GM23338 (cell line): Measurements from ENCODE around the gene NPHP1. TPM values are rescaled to one million over a fixed set of nuclear protein-coding genes. Genes with fewer than 3 reads are reported as not detected.

Experiments
- ATAC-seq: fragments of 200-7000 bp; cut with Tn5 transposase; 3 replicates; pipeline ENCODE4 v1.9.1; 2020
- DNase-seq: peaks from one replicate; pipeline ENCODE4 v3.0.0-alpha.2; 2015; ENCODE audit warnings: low spot score
- H2AFZ ChIP-seq: fragments of 200-600 bp; sonication (generic); 2 replicates; pipeline ENCODE4 v1.8.0; 2016; ENCODE audit warnings: antibody characterized with exemption, mild to moderate bottlenecking, moderate library complexity
- H3F3A ChIP-seq: fragments of 200-600 bp; sonication (generic); replicated peaks from 2 replicates; pipeline ENCODE4 v1.8.0; 2017; ENCODE audit warnings: antibody characterized with exemption, mixed run types, low read depth
- H3K27ac ChIP-seq: fragments of 200-600 bp; sonication (generic); 2 replicates; pipeline ENCODE4 v1.6.1; 2016; ENCODE audit warnings: low read depth
- H3K27me3 ChIP-seq: fragments of 200-600 bp; sonication (generic); 2 replicates; pipeline ENCODE4 v1.8.0; 2016; ENCODE audit warnings: mild to moderate bottlenecking, mixed run types, moderate library complexity; ENCODE audit not compliant: insufficient read depth
- H3K36me3 ChIP-seq: fragments of 200-600 bp; sonication (generic); 2 replicates; pipeline ENCODE4 v1.8.0; 2016; ENCODE audit warnings: mild to moderate bottlenecking; ENCODE audit not compliant: insufficient read depth
- H3K4me1 ChIP-seq: fragments of 200-600 bp; sonication (generic); 2 replicates; pipeline ENCODE4 v1.8.0; 2016; ENCODE audit warnings: mild to moderate bottlenecking, moderate library complexity; ENCODE audit not compliant: insufficient read depth
- H3K4me2 ChIP-seq: fragments of 200-600 bp; sonication (generic); 2 replicates; pipeline ENCODE4 v1.7.1; 2017; ENCODE audit warnings: mixed run types
- H3K4me3 ChIP-seq: fragments of 200-600 bp; sonication (generic); 2 replicates; pipeline ENCODE4 v1.6.1; 2016; ENCODE audit warnings: mixed run types
- H3K79me2 ChIP-seq: fragments of 200-600 bp; sonication (generic); replicated peaks from 2 replicates; pipeline ENCODE4 v1.8.0; 2017; ENCODE audit warnings: mild to moderate bottlenecking; ENCODE audit not compliant: insufficient read depth
- H3K9me2 ChIP-seq: fragments of 200-600 bp; sonication (generic); 2 replicates; pipeline ENCODE4 v1.8.0; 2017; ENCODE audit not compliant: insufficient read depth
- H4K20me1 ChIP-seq: fragments of 200-600 bp; sonication (generic); replicated peaks from 2 replicates; pipeline ENCODE4 v1.8.0; 2017; ENCODE audit warnings: mild to moderate bottlenecking; ENCODE audit not compliant: insufficient read depth
- H3K27ac Mint-ChIP-seq: 2 replicates; pipeline ENCODE4 v1.8.0; 2020; ENCODE audit warnings: inconsistent platforms, mild to moderate bottlenecking, moderate library complexity, mixed read lengths
- H3K27me3 Mint-ChIP-seq: 3 replicates; pipeline ENCODE4 v1.8.0; 2022; ENCODE audit warnings: low read depth, mild to moderate bottlenecking, moderate library complexity, mixed read lengths, inconsistent platforms; ENCODE audit not compliant: insufficient read depth, poor library complexity
- H3K36me3 Mint-ChIP-seq: 3 replicates; pipeline ENCODE4 v1.8.0; 2021; ENCODE audit warnings: low read depth, mild to moderate bottlenecking, inconsistent platforms, moderate library complexity, mixed read lengths
- H3K4me1 Mint-ChIP-seq: 3 replicates; pipeline ENCODE4 v1.8.0; 2020; ENCODE audit warnings: mild to moderate bottlenecking, inconsistent platforms, mixed read lengths
- H3K4me3 Mint-ChIP-seq: 3 replicates; pipeline ENCODE4 v1.8.0; 2021; ENCODE audit warnings: moderate library complexity, mild to moderate bottlenecking, inconsistent platforms, mixed read lengths
- H3K9me3 Mint-ChIP-seq: 3 replicates; pipeline ENCODE4 v1.8.0; 2020; ENCODE audit warnings: moderate library complexity, mild to moderate bottlenecking, inconsistent platforms, mixed read lengths
- CTCF ChIP-seq, 2 experiments: fragments of 200-600 bp in 1 of 2; sonication (generic) in 1 of 2; conservative IDR thresholded peaks; 2 replicates each; pipeline versions ENCODE4 v1.5.1 to v1.6.1; 2016 to 2017; ENCODE audit warnings: antibody characterized with exemption in 2 of 2, low read depth in 2 of 2, mild to moderate bottlenecking in 2 of 2, moderate library complexity in 1 of 2
- EZH2phosphoT487 ChIP-seq: fragments of 200-600 bp; sonication (generic); IDR thresholded peaks from one replicate; pipeline ENCODE4 v1.8.1; 2018; ENCODE audit warnings: antibody characterized with exemption; ENCODE audit not compliant: unreplicated experiment
- NANOG ChIP-seq: IDR thresholded peaks from 2 replicates; pipeline ENCODE4 v1.6.1; 2016; ENCODE audit warnings: antibody characterized with exemption, borderline replicate concordance
- REST ChIP-seq: IDR thresholded peaks from one replicate; pipeline ENCODE4 v1.6.1; 2018; ENCODE audit warnings: antibody characterized with exemption; ENCODE audit not compliant: unreplicated experiment
- ZNF114 ChIP-seq: fragments of 250-450 bp; sonication (Bioruptor Pico); IDR thresholded peaks from 2 replicates; pipeline ENCODE4 v1.5.0; 2020; ENCODE audit warnings: mild to moderate bottlenecking, moderate library complexity
- ZNF462 ChIP-seq: fragments of 250-450 bp; sonication (Bioruptor Pico); IDR thresholded peaks from 2 replicates; pipeline ENCODE4 v1.5.0; 2020; ENCODE audit warnings: mild to moderate bottlenecking, moderate library complexity
- polyA plus RNA-seq: library from polyadenylated mRNA; unstranded; fragments of >200 nt; fragmentation: Nextera tagmentation; extraction: Ambion mirVana; gene quantifications from 2 replicates; pipeline ENCODE4 v1.2.1, GENCODE V29; 2016
- total RNA-seq: library from RNA; depleted of rRNA; stranded (reverse); fragments of >200 nt; shearing (Covaris generic); gene quantifications from 2 replicates; pipeline ENCODE4 v1.2.3, GENCODE V29; 2014

The NPHP1 gene
- total and polyA plus RNA-seq, 2 experiments from 2014 or later, result 4.6 to 10.0 TPM

- H3K79me2 ChIP-seq, result no peaks in the 10 kb centered on the region
- H4K20me1 ChIP-seq, result no peaks in the 10 kb centered on the region
- no peak for TF ChIP-seq EZH2phosphoT487
- no peak for TF ChIP-seq NANOG
- no peak for TF ChIP-seq ZNF114 (CRISPR knock-in tag)
- no peak for TF ChIP-seq REST
- TF ChIP-seq CTCF (conservative IDR thresholded peaks at IDR 0.05; ENCODE audit: low read depth in 2 of 2), result no peak
- no peaks in the 10 kb centered on the region for H3K36me3 ChIP-seq
- H3K4me3 ChIP-seq, result peak overlapping the region; percentile 70
- peaks cover 35% of the 10 kb centered on the region for H3K27me3 Mint-ChIP-seq
- peak overlapping the region; percentile 87 for H3K4me2 ChIP-seq
- peaks cover 11% of the 10 kb centered on the region; the same call in 2 of the 3 replicates for H3K4me1 Mint-ChIP-seq
- H3K27ac ChIP-seq, result no peak overlapping the region
- peaks cover 42% of the 10 kb centered on the region for H3K27me3 ChIP-seq
- H3K4me3 Mint-ChIP-seq, result peak overlapping the region; percentile 70
- no peaks in the 10 kb centered on the region for H3F3A ChIP-seq
- no peaks in the 10 kb centered on the region; the same call in 2 of the 3 replicates for H3K9me3 Mint-ChIP-seq
- H3K4me1 ChIP-seq, result no peaks in the 10 kb centered on the region
- ATAC-seq, result peak; percentile 7; the same call in 2 of the 3 replicates
- no peaks in the 10 kb centered on the region for H3K36me3 Mint-ChIP-seq
- no peaks in the 10 kb centered on the region for H3K9me2 ChIP-seq
- no peak overlapping the region; the same call in 1 of the 2 replicates for H2AFZ ChIP-seq
- DNase-seq, result no peak
- H3K27ac Mint-ChIP-seq, result no peak overlapping the region
Observed at GRCh38 chr2:110114831-110115255, 90.0 kb downstream of the NPHP1 start.

GRCh38 chr2:110113961-110114591, 90.7 kb downstream of the NPHP1 start:
- Mint-ChIP-seq H3K4me1 (peaks cover 11% of the 10 kb centered on the region; the same call in 2 of the 3 replicates), H3K27me3 (peaks cover 35% of the 10 kb centered on the region), H3K27ac (no peak overlapping the region), H3K4me3 (no peak overlapping the region), H3K9me3 (no peaks in the 10 kb centered on the region; the same call in 2 of the 3 replicates), H3K36me3 (no peaks in the 10 kb centered on the region)
- Histone ChIP-seq H3K27me3 (peaks cover 42% of the 10 kb centered on the region), H3K79me2 (no peaks in the 10 kb centered on the region), H3K27ac (no peak overlapping the region), H4K20me1 (no peaks in the 10 kb centered on the region), H3K4me2 (no peak overlapping the region), H3F3A (no peaks in the 10 kb centered on the region), H2AFZ (no peak overlapping the region), H3K4me3 (no peak overlapping the region), H3K36me3 (no peaks in the 10 kb centered on the region), H3K4me1 (no peaks in the 10 kb centered on the region), H3K9me2 (no peaks in the 10 kb centered on the region)
- no peak for ATAC-seq
- peak; percentile 4 for DNase-seq
- TF ChIP-seq CTCF (conservative IDR thresholded peaks at IDR 0.05; ENCODE audit: low read depth in 2 of 2) (peak in 1 of 2 experiments; percentile 43; a peak in 3 of 4 replicates), ZNF462 (CRISPR knock-in tag) (no peak)
